Astrocyte (in vitro differentiated cells and primary cell): ENCODE results near the gene TBC1D14.

Source experiments
- CTCF ChIP-seq: IDR thresholded peaks from 2 replicates; pipeline ENCODE4 v1.5.1; 2011; ENCODE audit warnings: low read depth, mild to moderate bottlenecking, inconsistent platforms, low read length, moderate library complexity; ENCODE audit not compliant: insufficient read depth
- EZH2 ChIP-seq: IDR thresholded peaks from 2 replicates; pipeline ENCODE4 v1.6.1; 2012; ENCODE audit warnings: mild to moderate bottlenecking, low read length, inconsistent platforms; ENCODE audit not compliant: insufficient read depth

GRCh38 chr4:6964858-6965257, 55.2 kb downstream of the TBC1D14 start:
- TF ChIP-seq CTCF: no peak
- TF ChIP-seq EZH2: no peak
